PFSK-1 (cell line): ENCODE results near the gene SLC8B1.

ENCODE experiments used
- FOXP2 ChIP-seq: optimal IDR thresholded peaks from 2 replicates; pipeline ENCODE3; 2011; ENCODE audit warnings: borderline replicate concordance, control low read depth, inconsistent platforms; ENCODE audit not compliant: insufficient read depth; ENCODE audit errors: extremely low read length, extremely low read depth
- POLR2AphosphoS5 ChIP-seq: IDR thresholded peaks from 2 replicates; pipeline ENCODE4 v1.6.1; 2012; ENCODE audit warnings: low read depth, mild to moderate bottlenecking, control low read depth, low read length, moderate library complexity
- SIN3A ChIP-seq: IDR thresholded peaks from 2 replicates; pipeline ENCODE4 v1.6.1; 2012; ENCODE audit warnings: mild to moderate bottlenecking, low read length, moderate library complexity, borderline replicate concordance; ENCODE audit not compliant: insufficient read depth
- TAF1 ChIP-seq: IDR thresholded peaks from 2 replicates; pipeline ENCODE4 v1.6.1; 2012; ENCODE audit warnings: low read length, control low read depth, borderline replicate concordance; ENCODE audit not compliant: insufficient read depth
- TF ChIP-seq, protein P1 (sequence below), 2 experiments: IDR thresholded peaks; 2 replicates each; pipeline versions ENCODE4 v1.6.1 to v1.8.0; 2011 to 2012; ENCODE audit warnings: low read depth in 2 of 2, low read length in 2 of 2, control low read depth in 1 of 2, inconsistent platforms in 1 of 2, mild to moderate bottlenecking in 1 of 2, moderate library complexity in 1 of 2; ENCODE audit not compliant: insufficient read depth in 1 of 2

The SLC8B1 gene

DNA sequence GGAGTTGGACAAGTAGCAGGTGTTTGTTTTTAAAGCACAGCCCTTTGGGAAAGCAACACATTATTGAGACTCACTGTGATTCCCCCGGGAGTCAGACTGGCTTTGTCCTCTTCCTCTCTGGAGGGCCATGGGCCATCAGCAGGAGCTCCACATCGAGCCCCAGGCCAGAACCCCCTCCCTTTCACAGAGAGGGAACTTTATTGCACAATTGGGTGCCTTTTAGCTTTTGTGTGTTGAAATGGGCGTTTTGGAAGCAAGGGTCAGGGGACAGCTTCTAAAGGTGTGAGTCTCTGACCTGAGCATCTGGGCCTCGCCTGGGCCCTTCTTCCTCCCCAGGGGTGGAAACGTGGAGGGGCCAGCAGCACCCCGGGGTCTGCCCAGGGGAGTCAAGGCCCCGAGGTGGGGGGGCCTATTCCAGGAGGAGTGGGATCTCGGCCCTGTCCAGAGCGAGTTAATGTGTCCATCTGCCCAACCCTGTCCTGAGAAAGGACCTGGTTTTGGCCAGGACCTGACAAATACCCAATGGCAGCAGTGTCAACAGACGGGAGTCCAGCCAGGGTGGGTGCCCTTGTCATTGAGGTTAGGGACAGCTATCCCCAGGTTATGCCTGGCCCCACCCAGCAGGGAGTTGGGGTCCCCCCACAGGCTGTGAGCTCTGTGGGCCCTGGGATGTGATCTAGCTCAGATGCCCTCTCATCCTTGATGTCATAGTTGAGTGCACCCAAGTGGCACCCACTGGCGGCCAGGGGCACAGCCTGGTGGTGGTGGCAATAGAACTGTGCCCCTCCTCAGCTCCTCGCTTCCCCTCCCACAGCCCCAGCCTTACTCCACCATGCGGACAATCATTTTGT is 37.1 kb downstream of the SLC8B1 start:
- TF ChIP-seq SIN3A, result no peak
- TF ChIP-seq FOXP2, result no peak
- TF ChIP-seq, protein P1, sequence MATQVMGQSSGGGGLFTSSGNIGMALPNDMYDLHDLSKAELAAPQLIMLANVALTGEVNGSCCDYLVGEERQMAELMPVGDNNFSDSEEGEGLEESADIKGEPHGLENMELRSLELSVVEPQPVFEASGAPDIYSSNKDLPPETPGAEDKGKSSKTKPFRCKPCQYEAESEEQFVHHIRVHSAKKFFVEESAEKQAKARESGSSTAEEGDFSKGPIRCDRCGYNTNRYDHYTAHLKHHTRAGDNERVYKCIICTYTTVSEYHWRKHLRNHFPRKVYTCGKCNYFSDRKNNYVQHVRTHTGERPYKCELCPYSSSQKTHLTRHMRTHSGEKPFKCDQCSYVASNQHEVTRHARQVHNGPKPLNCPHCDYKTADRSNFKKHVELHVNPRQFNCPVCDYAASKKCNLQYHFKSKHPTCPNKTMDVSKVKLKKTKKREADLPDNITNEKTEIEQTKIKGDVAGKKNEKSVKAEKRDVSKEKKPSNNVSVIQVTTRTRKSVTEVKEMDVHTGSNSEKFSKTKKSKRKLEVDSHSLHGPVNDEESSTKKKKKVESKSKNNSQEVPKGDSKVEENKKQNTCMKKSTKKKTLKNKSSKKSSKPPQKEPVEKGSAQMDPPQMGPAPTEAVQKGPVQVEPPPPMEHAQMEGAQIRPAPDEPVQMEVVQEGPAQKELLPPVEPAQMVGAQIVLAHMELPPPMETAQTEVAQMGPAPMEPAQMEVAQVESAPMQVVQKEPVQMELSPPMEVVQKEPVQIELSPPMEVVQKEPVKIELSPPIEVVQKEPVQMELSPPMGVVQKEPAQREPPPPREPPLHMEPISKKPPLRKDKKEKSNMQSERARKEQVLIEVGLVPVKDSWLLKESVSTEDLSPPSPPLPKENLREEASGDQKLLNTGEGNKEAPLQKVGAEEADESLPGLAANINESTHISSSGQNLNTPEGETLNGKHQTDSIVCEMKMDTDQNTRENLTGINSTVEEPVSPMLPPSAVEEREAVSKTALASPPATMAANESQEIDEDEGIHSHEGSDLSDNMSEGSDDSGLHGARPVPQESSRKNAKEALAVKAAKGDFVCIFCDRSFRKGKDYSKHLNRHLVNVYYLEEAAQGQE (IDR thresholded peaks at IDR 0.05; ENCODE audit: insufficient read depth in 1 of 2, low read depth in 2 of 2, low read length in 2 of 2), result no peak
- TF ChIP-seq TAF1, result no peak
- no peak for TF ChIP-seq POLR2AphosphoS5

DNA sequence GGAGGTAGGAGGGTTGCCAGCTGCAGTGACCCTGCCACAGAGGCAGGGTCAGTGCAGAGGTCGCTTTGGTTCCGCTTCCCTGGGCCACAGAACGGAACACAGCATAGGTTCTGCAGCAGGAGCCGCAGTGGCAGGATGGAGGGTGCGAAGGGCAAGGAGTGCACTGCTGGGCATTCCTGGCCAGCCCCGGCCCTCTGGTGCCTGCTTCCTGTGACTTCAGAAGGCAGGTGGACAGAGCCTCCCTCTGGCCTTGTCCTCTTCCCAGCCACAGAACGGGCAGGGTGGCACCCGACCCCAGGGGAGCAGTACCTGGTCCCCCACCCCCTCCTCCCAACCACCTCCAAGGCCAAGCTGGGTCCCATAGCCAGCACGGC is 37.7 kb downstream of the SLC8B1 start:
- TF ChIP-seq, protein P1 (IDR thresholded peaks at IDR 0.05; ENCODE audit: insufficient read depth in 1 of 2, low read depth in 2 of 2, low read length in 2 of 2), result no peak
- TF ChIP-seq FOXP2, result no peak
- TF ChIP-seq POLR2AphosphoS5, result no peak
- no peak for TF ChIP-seq SIN3A
- no peak for TF ChIP-seq TAF1

DNA sequence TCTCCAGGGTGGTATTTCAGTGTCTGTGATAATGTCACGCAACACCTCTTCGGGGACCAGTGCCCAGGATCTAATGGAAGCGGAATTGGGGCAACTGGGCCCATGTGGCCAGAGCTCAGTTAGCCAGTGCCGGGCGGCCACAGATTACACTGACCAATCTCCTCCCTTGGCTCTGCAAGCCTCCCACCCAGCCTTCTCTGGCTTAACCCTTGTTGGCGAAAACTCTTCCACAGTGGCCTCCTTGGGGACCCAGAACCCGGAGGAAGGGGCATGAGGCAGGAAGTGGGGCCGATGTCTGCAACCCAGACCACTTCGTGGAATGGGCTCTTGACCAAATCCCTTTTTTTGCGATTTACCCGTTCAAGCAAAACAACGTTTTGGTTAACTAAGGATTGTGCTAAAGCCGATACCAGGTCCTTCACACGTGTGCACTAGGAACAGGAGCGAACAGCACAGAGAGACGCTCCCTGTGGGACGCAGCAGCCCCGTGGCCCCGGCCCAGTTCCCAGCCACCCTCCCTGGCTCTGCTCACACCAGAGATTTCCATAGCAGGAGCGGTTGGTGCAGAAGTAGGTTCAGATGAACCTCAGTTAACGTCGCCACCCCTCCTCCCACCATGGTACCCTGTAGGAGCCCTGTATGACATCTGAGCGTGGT is 38.2 kb downstream of the SLC8B1 start:
- TF ChIP-seq TAF1, result no peak
- TF ChIP-seq FOXP2, result no peak
- no peak for TF ChIP-seq SIN3A
- TF ChIP-seq, protein P1 (IDR thresholded peaks at IDR 0.05; ENCODE audit: insufficient read depth in 1 of 2, low read depth in 2 of 2, low read length in 2 of 2), result no peak
- TF ChIP-seq POLR2AphosphoS5, result no peak

DNA sequence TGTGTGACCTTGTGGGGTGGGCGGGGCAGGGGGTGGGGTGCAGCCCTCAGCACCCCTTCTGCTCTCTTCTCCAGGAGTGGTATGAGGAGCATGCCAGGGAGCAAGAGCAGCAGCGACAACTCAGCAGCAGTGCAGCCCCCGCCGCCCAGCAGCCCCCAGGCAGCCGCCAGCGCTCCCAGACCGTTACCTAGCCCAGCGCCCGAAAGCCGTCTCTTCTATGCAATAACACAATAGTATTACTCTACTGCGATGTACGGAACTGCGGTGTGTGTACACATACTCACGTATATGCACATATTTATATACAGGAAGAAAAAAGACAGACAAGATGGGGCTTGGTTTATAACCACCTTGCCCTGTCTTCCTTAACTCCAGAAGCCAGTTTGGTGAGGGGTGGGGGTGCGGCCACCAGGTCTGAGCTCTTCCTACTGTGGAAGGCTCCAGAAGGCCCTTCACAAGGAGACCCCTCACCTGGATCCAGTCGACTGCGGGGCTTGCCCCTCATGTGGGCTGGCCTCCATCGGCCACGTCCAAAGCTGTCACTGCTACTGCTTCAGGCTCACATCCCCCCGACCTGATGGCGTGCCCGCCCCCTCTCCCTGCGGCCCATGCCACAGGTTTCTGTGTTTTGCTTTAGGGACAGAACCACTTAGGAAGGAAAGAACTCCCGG is 38.9 kb downstream of the SLC8B1 start:
- TF ChIP-seq FOXP2, result no peak
- TF ChIP-seq, protein P1 (IDR thresholded peaks at IDR 0.05; ENCODE audit: insufficient read depth in 1 of 2, low read depth in 2 of 2, low read length in 2 of 2), result no peak
- no peak for TF ChIP-seq POLR2AphosphoS5
- no peak for TF ChIP-seq SIN3A
- no peak for TF ChIP-seq TAF1
